Airway epithelial cell (primary cell): ENCODE data around the gene YIPF3. TPM values are rescaled to one million over a fixed set of nuclear protein-coding genes. Genes with fewer than 3 reads are reported as not detected.

ENCODE experiments used
- total RNA-seq: library from RNA; depleted of rRNA; stranded (reverse); fragments of >200 nt; gene quantifications from 2 replicates; pipeline ENCODE4 v1.2.3, GENCODE V29; 2015

The YIPF3 gene
- 75.1 and 91.6 TPM in 2 replicates for total RNA-seq

DNA sequence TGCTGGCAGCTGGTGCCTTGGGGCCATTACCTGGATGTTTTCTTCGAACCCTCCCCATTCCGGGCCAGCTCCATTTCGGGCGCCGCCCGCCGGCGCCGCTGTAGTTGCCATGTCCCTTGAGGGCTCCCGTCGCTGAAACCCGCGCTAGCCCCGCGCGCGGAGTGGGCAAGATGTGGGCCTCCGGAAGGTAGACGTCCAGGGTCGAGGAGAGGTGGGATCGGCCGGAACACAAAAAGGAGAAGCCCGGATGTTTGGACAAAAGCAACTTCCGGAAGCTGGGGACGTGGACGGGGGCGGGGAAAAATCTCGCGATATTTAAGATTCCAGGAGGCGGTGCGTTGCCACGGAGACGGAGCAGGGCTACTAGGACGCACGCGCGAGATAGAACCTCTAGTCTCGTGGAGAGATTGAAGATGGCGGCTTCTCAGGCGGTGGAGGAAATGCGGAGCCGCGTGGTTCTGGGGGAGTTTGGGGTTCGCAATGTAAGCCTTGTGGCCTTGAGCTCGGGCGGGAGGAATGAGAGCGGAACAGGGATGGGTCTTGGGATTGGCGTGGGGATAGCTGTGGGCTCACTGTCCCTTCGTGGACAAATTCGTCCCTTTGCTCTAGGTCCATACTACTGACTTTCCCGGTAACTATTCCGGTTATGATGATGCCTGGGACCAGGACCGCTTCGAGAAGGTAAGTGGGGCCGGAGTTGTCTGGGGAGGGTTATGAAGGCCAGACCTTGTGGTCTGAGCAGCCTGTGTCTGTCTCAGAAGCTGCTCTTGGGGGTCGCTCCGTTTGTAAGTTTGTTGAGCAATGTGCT lies at the start of gene YIPF3, which contains the start of gene POLR1C:
TSS of gene YIPF3 (minus strand) at position 230 of the 808 bp plus-strand sequence. CDS start at position 111, 119 bp downstream.
TSS of gene POLR1C (plus strand) at position 393 of the 808 bp plus-strand sequence. CDS start at position 414, 21 bp downstream.

DNA sequence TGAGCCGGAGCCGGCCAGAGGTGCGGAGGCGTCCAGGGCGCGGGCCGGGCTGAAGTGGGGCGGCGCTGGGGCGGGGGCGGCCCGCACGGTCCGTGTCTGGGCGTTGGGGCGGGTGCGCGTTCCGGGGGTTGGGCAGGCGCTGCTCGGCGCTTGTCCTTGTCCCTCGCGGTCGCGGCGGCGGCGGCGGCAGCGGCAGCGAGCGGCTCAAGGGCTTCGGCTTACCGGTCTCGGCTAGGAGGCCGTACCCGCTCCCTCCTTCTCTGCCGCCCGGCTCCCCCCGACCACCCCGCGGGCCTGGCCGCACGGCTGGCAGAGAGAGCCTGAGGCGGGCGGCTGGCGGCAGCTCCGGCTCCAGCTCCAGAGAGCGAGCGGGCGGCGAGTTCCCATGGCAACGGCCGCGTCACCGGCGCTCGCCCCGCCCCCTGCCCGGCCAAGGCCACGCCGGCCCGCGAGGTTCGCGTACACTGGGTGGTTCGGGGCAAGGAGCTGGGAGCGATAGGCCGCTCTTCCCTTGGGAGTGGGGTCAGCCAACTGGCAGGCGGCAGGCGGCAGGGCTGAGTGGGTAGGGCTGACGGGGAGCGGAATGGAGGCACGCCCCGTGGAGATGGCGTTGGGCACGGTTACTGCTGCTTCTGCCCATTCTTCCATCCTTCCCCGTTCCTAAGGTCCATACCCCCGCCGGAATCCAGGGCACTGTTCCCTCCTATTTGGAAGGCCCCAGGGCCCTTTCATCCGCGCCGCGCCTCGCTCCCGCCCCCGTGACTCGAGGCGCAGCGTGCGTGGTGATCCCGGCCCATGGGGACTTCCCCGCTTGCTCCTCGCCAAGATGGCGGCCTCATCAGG lies 6.5 kb downstream of the YIPF3 start, which contains the start of gene LRRC73:
TSS of gene LRRC73 (minus strand) at position 363 of the 843 bp plus-strand sequence. CDS start 561 bp downstream, outside the sequence.

DNA sequence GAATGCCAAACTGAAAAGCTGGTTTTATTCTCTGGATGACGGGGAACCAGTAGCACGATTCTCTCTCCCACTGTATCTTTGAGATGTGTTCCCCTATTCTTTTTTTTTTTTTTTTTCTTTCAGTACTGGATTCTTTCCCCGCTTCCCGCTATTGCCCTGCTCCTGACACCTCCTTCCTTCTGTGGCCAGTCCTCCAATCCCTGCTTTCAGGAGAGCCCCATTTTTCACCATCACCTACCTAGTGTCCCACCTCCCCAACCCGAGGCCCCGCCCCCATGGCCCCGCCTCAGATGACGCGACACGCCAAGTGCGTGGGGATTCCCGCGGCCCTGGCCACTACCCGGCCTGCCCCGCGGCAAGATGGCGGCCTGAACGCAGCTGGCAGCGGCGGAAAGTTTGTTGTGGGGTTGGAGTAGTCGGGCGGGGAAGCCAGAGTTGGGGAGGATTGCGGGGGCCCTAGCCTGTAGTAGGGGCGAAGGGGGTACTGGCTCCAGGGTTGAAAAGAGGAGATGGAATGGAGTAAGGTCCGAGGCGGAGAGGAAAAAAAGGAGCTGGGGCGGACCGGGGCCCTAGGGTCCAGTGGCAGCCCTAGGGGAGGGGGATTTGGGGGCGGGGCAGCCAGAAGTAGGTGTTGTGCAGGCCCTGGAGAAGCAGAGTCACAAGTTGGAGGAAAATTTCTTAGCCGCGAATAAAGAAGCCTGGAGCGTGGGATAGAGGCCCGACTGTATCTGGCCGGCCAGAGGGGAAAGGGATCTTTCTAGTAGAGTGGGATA lies 39.3 kb downstream of the YIPF3 start, which contains the start of gene TJAP1:
TSS of gene TJAP1 (plus strand) at position 336 of the 773 bp plus-strand sequence. CDS start 21,432 bp downstream, outside the sequence.

Other genes with a start within 250 kb of the YIPF3 start
- not detected in 2 replicates for gene SLC22A7, start 218.7 kb downstream of the YIPF3 start, total RNA-seq
- gene CRIP3, start 208.1 kb downstream of the YIPF3 start, total RNA-seq, result not detected in 2 replicates
- 4.4 and 6.1 TPM in 2 replicates for gene ZNF318, start 147.3 kb downstream of the YIPF3 start, total RNA-seq
- gene ABCC10, start 89.4 kb downstream of the YIPF3 start, total RNA-seq, result 17.0 and 17.3 TPM in 2 replicates
- 11.9 and 21.3 TPM in 2 replicates for gene DLK2, start 61.4 kb downstream of the YIPF3 start, total RNA-seq
- gene TJAP1, start 39.4 kb downstream of the YIPF3 start, total RNA-seq, result 13.2 and 15.1 TPM in 2 replicates
- 0.05 and 0.21 TPM in 2 replicates for gene LRRC73, start 6.6 kb downstream of the YIPF3 start, total RNA-seq
- 34.1 and 38.8 TPM in 2 replicates for gene POLR1C, start 163 bp upstream of the YIPF3 start, total RNA-seq
- gene XPO5, start 59.1 kb upstream of the YIPF3 start, total RNA-seq, result 24.2 and 28.2 TPM in 2 replicates
- gene POLH, start 59.3 kb upstream of the YIPF3 start, total RNA-seq, result 14.4 and 22.1 TPM in 2 replicates
- 22.1 and 28.0 TPM in 2 replicates for gene GTPBP2, start 112.3 kb upstream of the YIPF3 start, total RNA-seq
- 16.3 and 31.5 TPM in 2 replicates for gene MAD2L1BP, start 118.9 kb upstream of the YIPF3 start, total RNA-seq
- 0.14 and 0.23 TPM in 2 replicates for gene RSPH9, start 128.1 kb upstream of the YIPF3 start, total RNA-seq
- 68.5 and 69.6 TPM in 2 replicates for gene MRPS18A, start 170.9 kb upstream of the YIPF3 start, total RNA-seq